Mesendoderm (in vitro differentiated cells): ENCODE results near the gene SMCHD1.
"Not testable (repeated sequence)": the region's sequence is repeated elsewhere in the genome, so short reads cannot be mapped to it uniquely, and the experiment has no call there.

Source experiments
- DNase-seq: peaks from one replicate; pipeline ENCODE4 v3.0.0; 2013
- H2AK5ac ChIP-seq: 2 replicates; pipeline ENCODE4 v1.6.1; 2013; ENCODE audit warnings: low read length, inconsistent platforms
- H2BK120ac ChIP-seq: 2 replicates; pipeline ENCODE4 v1.6.1; 2013; ENCODE audit warnings: low read depth, mild to moderate bottlenecking, low read length, moderate library complexity, mixed read lengths
- H2BK15ac ChIP-seq: replicated peaks from 2 replicates; pipeline ENCODE4 v1.6.1; 2013; ENCODE audit warnings: low read depth, mild to moderate bottlenecking, moderate library complexity
- H2BK5ac ChIP-seq: 2 replicates; pipeline ENCODE4 v1.6.1; 2013; ENCODE audit warnings: low read length, inconsistent platforms
- H3K18ac ChIP-seq: 2 replicates; pipeline ENCODE4 v1.6.1; 2013; ENCODE audit warnings: mild to moderate bottlenecking, low read length, mixed read lengths
- H3K23ac ChIP-seq: one replicate; pipeline ENCODE4 v1.6.1; 2013; ENCODE audit warnings: low read length
- H3K27ac ChIP-seq: 2 replicates; pipeline ENCODE4 v1.5.1; 2013; ENCODE audit warnings: low read depth, mild to moderate bottlenecking, inconsistent platforms, low read length, moderate library complexity
- H3K27me3 ChIP-seq: 2 replicates; pipeline ENCODE4 v1.6.1; 2013; ENCODE audit warnings: low read length, control low read depth, mild to moderate bottlenecking, inconsistent platforms; ENCODE audit not compliant: insufficient read depth, poor library complexity
- H3K36me3 ChIP-seq: 2 replicates; pipeline ENCODE4 v1.6.1; 2013; ENCODE audit warnings: low read length, inconsistent platforms; ENCODE audit not compliant: control insufficient read depth, insufficient read depth
- H3K4ac ChIP-seq: one replicate; pipeline ENCODE4 v1.6.1; 2013; ENCODE audit warnings: low read depth, mild to moderate bottlenecking, low read length, moderate library complexity
- H3K4me1 ChIP-seq: 2 replicates; pipeline ENCODE4 v1.6.1; 2013; ENCODE audit warnings: low read depth, low read length, inconsistent platforms; ENCODE audit not compliant: control insufficient read depth
- H3K4me2 ChIP-seq: 2 replicates; pipeline ENCODE4 v1.6.1; 2013; ENCODE audit warnings: low read length
- H3K4me3 ChIP-seq: 2 replicates; pipeline ENCODE4 v1.5.1; 2013; ENCODE audit warnings: mild to moderate bottlenecking, low read length
- H3K56ac ChIP-seq: one replicate; pipeline ENCODE4 v1.6.1; 2013; ENCODE audit warnings: low read length
- H3K79me1 ChIP-seq: 2 replicates; pipeline ENCODE4 v1.6.1; 2013; ENCODE audit warnings: low read length, inconsistent platforms
- H3K79me2 ChIP-seq: 2 replicates; pipeline ENCODE4 v1.6.1; 2013; ENCODE audit warnings: mild to moderate bottlenecking, low read length; ENCODE audit not compliant: control insufficient read depth, insufficient read depth
- H3K9ac ChIP-seq: 2 replicates; pipeline ENCODE4 v1.6.1; 2013; ENCODE audit warnings: low read length, inconsistent platforms
- H4K5ac ChIP-seq: one replicate; pipeline ENCODE4 v1.6.1; 2013; ENCODE audit warnings: low read length
- H4K8ac ChIP-seq: one replicate; pipeline ENCODE4 v1.6.1; 2013; ENCODE audit warnings: low read depth, mild to moderate bottlenecking, control low read depth, low read length, moderate library complexity
- WGBS: extraction: QIAGEN DNeasy Blood & Tissue Kit; methylation state at CpG from one replicate; pipeline ENCODE4 v1.1.7; 2013; ENCODE audit warnings: low lambda C conversion rate, missing lambda C conversion rate; ENCODE audit not compliant: insufficient coverage; ENCODE audit errors: extremely low coverage; 5-methylcytosine and 5-hydroxymethylcytosine counted together

SMCHD1 gene

GRCh38 chr18:2808640-2809039 is 153.1 kb downstream of the SMCHD1 start:
- WGBS: no CpG with 5 or more reads among the region's 2 CpGs
- not testable (repeated sequence) for DNase-seq, H3K18ac ChIP-seq, H2BK120ac ChIP-seq, H3K27ac ChIP-seq, H3K4me3 ChIP-seq, H2AK5ac ChIP-seq, H3K56ac ChIP-seq, H3K23ac ChIP-seq, H3K79me1 ChIP-seq, H4K8ac ChIP-seq, H2BK5ac ChIP-seq, H2BK15ac ChIP-seq, H3K4ac ChIP-seq, H3K27me3 ChIP-seq, H3K9ac ChIP-seq, H3K36me3 ChIP-seq, H4K5ac ChIP-seq, H3K4me1 ChIP-seq, H3K4me2 ChIP-seq, H3K79me2 ChIP-seq

GRCh38 chr18:2809666-2810183 is 154.2 kb downstream of the SMCHD1 start:
- no CpG with 5 or more reads among the region's 6 CpGs for WGBS
- H3K36me3 ChIP-seq, H3K18ac ChIP-seq, H3K4me2 ChIP-seq, H4K8ac ChIP-seq, H3K27me3 ChIP-seq, H3K4me3 ChIP-seq, H2AK5ac ChIP-seq, H3K56ac ChIP-seq, H3K79me1 ChIP-seq, DNase-seq, H3K4ac ChIP-seq, H2BK5ac ChIP-seq, H3K27ac ChIP-seq, H4K5ac ChIP-seq, H3K23ac ChIP-seq, H3K79me2 ChIP-seq, H2BK15ac ChIP-seq, H3K4me1 ChIP-seq, H2BK120ac ChIP-seq, H3K9ac ChIP-seq: not testable (repeated sequence)

DNA sequence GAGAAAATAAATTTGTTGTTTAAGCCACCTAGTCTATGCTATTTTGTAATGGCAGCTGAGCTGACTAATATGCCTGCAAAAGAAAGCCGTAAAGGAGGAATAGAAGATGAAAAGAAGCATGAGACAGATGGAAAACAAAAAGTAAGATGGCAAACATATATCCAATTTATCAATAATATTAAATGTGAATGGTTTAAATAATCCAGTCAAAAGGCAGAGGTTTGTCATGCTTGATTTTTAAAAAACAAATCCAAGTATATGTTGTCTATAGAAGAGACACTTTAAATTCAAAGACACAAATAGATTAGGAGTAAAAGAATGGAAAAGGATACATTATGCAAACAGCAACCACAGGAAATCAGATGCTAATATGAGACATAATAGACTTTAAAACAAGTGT is 155.9 kb downstream of the SMCHD1 start:
- no peaks in the 10 kb centered on the region for H3K79me2 ChIP-seq
- no peak overlapping the region for H3K23ac ChIP-seq
- no peaks in the 10 kb centered on the region for H3K79me1 ChIP-seq
- H3K4me2 ChIP-seq: no peak overlapping the region
- no peak overlapping the region for H3K9ac ChIP-seq
- WGBS: no CpG with 5 or more reads among the region's 1 CpG
- H2AK5ac ChIP-seq: no peak overlapping the region
- no peak for DNase-seq
- H3K27me3 ChIP-seq: no peaks in the 10 kb centered on the region
- no peak overlapping the region for H2BK5ac ChIP-seq
- no peak overlapping the region for H3K18ac ChIP-seq
- H4K8ac ChIP-seq: no peak overlapping the region
- no peak overlapping the region for H4K5ac ChIP-seq
- no peak overlapping the region for H3K4me3 ChIP-seq
- no peak overlapping the region for H3K27ac ChIP-seq
- H2BK15ac ChIP-seq: no peak overlapping the region
- H2BK120ac ChIP-seq: no peak overlapping the region
- no peak overlapping the region for H3K4ac ChIP-seq
- H3K4me1 ChIP-seq: no peaks in the 10 kb centered on the region
- no peaks in the 10 kb centered on the region for H3K36me3 ChIP-seq
- H3K56ac ChIP-seq: no peak overlapping the region

- Histone ChIP-seq H3K4me2 (no peak overlapping the region), H3K4me3 (no peak overlapping the region), H2BK15ac (no peak overlapping the region), H3K18ac (no peak overlapping the region), H3K27me3 (no peaks in the 10 kb centered on the region), H3K4ac (no peak overlapping the region), H4K8ac (no peak overlapping the region), H2AK5ac (no peak overlapping the region), H3K9ac (no peak overlapping the region), H3K4me1 (no peaks in the 10 kb centered on the region), H3K23ac (no peak overlapping the region), H3K79me2 (no peaks in the 10 kb centered on the region), H2BK5ac (no peak overlapping the region), H2BK120ac (no peak overlapping the region), H3K27ac (no peak overlapping the region), H3K36me3 (no peaks in the 10 kb centered on the region), H4K5ac (no peak overlapping the region), H3K56ac (no peak overlapping the region), H3K79me1 (no peaks in the 10 kb centered on the region)
- WGBS: no CpG with 5 or more reads among the region's 2 CpGs
- no peak for DNase-seq
Observed at GRCh38 chr18:2814928-2815327, 159.4 kb downstream of the SMCHD1 start.

GRCh38 chr18:2818281-2818680 is 162.8 kb downstream of the SMCHD1 start:
- no peaks in the 10 kb centered on the region for H3K36me3 ChIP-seq
- no peaks in the 10 kb centered on the region for H3K4me1 ChIP-seq
- H3K23ac ChIP-seq: no peak overlapping the region
- H4K5ac ChIP-seq: no peak overlapping the region
- no peak overlapping the region for H3K27ac ChIP-seq
- H2AK5ac ChIP-seq: no peak overlapping the region
- no peak overlapping the region for H3K18ac ChIP-seq
- H3K4me3 ChIP-seq: no peak overlapping the region
- no peak overlapping the region for H3K9ac ChIP-seq
- H4K8ac ChIP-seq: no peak overlapping the region
- DNase-seq: no peak
- no peak overlapping the region for H3K4me2 ChIP-seq
- H3K56ac ChIP-seq: no peak overlapping the region
- H3K79me2 ChIP-seq: no peaks in the 10 kb centered on the region
- H3K27me3 ChIP-seq: no peaks in the 10 kb centered on the region
- H3K4ac ChIP-seq: no peak overlapping the region
- H2BK120ac ChIP-seq: no peak overlapping the region
- H2BK5ac ChIP-seq: no peak overlapping the region
- no peak overlapping the region for H2BK15ac ChIP-seq
- no peaks in the 10 kb centered on the region for H3K79me1 ChIP-seq

DNA sequence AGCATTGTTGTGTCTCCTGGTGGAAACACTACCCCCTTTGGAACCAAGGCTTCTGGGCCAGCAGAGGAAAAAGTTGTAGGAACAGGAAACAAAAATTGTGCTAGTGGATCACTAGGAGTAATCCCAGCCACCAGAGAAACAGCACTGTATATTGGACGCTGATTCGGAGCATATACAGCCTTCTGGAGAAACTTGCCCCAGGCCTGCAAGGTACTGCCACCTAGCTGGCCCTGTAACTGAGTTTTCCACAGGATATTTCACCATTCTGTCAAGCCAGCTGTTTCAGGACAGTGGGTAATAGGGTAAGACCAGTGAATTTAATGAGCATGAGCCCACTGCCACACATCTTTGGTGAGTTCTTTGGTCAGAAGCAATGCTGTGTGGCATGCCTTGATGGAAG is 166.2 kb downstream of the SMCHD1 start:
- no peaks in the 10 kb centered on the region for H3K27me3 ChIP-seq
- no peak overlapping the region for H3K4me2 ChIP-seq
- H3K79me1 ChIP-seq: no peaks in the 10 kb centered on the region
- no peak overlapping the region for H3K9ac ChIP-seq
- no peaks in the 10 kb centered on the region for H3K4me1 ChIP-seq
- no peak overlapping the region for H4K8ac ChIP-seq
- no peaks in the 10 kb centered on the region for H3K36me3 ChIP-seq
- no peak overlapping the region for H2BK5ac ChIP-seq
- no peak overlapping the region for H3K4me3 ChIP-seq
- no peaks in the 10 kb centered on the region for H3K79me2 ChIP-seq
- no CpG with 5 or more reads among the region's 2 CpGs for WGBS
- no peak overlapping the region for H3K27ac ChIP-seq
- no peak overlapping the region for H3K18ac ChIP-seq
- H2BK120ac ChIP-seq: no peak overlapping the region
- H4K5ac ChIP-seq: no peak overlapping the region
- no peak overlapping the region for H3K4ac ChIP-seq
- H2AK5ac ChIP-seq: no peak overlapping the region
- H3K23ac ChIP-seq: no peak overlapping the region
- H3K56ac ChIP-seq: no peak overlapping the region
- no peak for DNase-seq
- H2BK15ac ChIP-seq: no peak overlapping the region
